Upper lobe of left lung (tissue), 6 donors: ENCODE measurements around the gene GATAD1. TPM values are rescaled to one million over a fixed set of nuclear protein-coding genes. Genes with fewer than 3 reads are reported as not detected.
"Not testable (repeated sequence)": the region's sequence is repeated elsewhere in the genome, so short reads cannot be mapped to it uniquely, and the experiment has no call there.

Source experiments
- ATAC-seq, 2 donors: fragments of 200-7000 bp; cut with Tn5 transposase; one replicate each; pipeline ENCODE4 v1.9.1; 2022; ENCODE audit warnings: mild to moderate bottlenecking in 2 of 2, moderate library complexity in 2 of 2; ENCODE audit not compliant: low FRiP score in 2 of 2
- DNase-seq, 2 donors: peaks; one replicate each; pipeline ENCODE4 v3.0.0-alpha.2; 2019 to 2020
- H3K27ac ChIP-seq, 4 donors: fragments of 200-600 bp; sonication (generic); one replicate each; pipeline ENCODE4 v1.5.1; 2016 to 2019
- H3K27me3 ChIP-seq, 4 donors: fragments of 200-600 bp; sonication (generic); one replicate each; pipeline ENCODE4 v1.5.1; 2017 to 2019
- H3K36me3 ChIP-seq, 4 donors: fragments of 200-600 bp; sonication (generic); one replicate each; pipeline ENCODE4 v1.5.1; 2016 to 2019
- H3K4me1 ChIP-seq, 4 donors: fragments of 200-600 bp; sonication (generic); one replicate each; pipeline ENCODE4 v1.5.1; 2018 to 2019
- H3K4me3 ChIP-seq, 4 donors: fragments of 200-600 bp; sonication (generic); one replicate each; pipeline ENCODE4 v1.5.1; 2017 to 2019; ENCODE audit warnings: mild to moderate bottlenecking in 2 of 4, moderate library complexity in 1 of 4
- H3K9me3 ChIP-seq, 4 donors: fragments of 200-600 bp; sonication (generic); one replicate each; pipeline ENCODE4 v1.5.1; 2018 to 2019
- EP300 ChIP-seq, 4 donors: sonication (generic); formaldehyde crosslinking; IDR thresholded peaks; one replicate each; pipeline ENCODE4 v1.5.1; 2017; ENCODE audit warnings: antibody characterized with exemption in 4 of 4, control low read depth in 2 of 4
- POLR2A ChIP-seq, 4 donors: fragments of 450-650 bp; IDR thresholded peaks; one replicate each; pipeline ENCODE4 v1.5.1; 2016 to 2017; ENCODE audit warnings: antibody characterized with exemption in 4 of 4, mild to moderate bottlenecking in 2 of 4
- POLR2AphosphoS5 ChIP-seq, 2 donors: sonication (generic); formaldehyde crosslinking; IDR thresholded peaks; one replicate each; pipeline ENCODE4 v1.5.1; 2017; ENCODE audit warnings: antibody characterized with exemption in 2 of 2
- WGBS, 2 donors: methylation state at CpG; one replicate each; pipeline ENCODE4 v1.1.5; 2017 to 2018; 5-methylcytosine and 5-hydroxymethylcytosine counted together
- total RNA-seq, 6 donors: library from RNA; depleted of rRNA in 4 of 6; stranded (reverse); fragments of >200 nt in 4 of 6; gene quantifications; one replicate each; pipeline versions ENCODE4 v1.1.0 to v1.2.1, GENCODE V29; 2016 to 2021
- TF ChIP-seq, protein P1 (sequence below), 6 experiments: fragments of 450-650 bp in 4 of 6; fragments of 200-600 bp in 2 of 6; sonication (generic) in 2 of 6; IDR thresholded peaks; one replicate each; pipeline ENCODE4 v1.5.1; 2016 to 2019; ENCODE audit warnings: antibody characterized with exemption in 6 of 6
- donor health status: DM: no; HTN: no; CAD: no; lungs with moderate emphysema.
- donor health status: DM: no; HTN: yes; CAD: no; lungs with severe emphysema.

The GATAD1 gene
- total RNA-seq, 6 donors from 2014 or later: 21.4 to 66.6 (median 39.5) TPM

DNA sequence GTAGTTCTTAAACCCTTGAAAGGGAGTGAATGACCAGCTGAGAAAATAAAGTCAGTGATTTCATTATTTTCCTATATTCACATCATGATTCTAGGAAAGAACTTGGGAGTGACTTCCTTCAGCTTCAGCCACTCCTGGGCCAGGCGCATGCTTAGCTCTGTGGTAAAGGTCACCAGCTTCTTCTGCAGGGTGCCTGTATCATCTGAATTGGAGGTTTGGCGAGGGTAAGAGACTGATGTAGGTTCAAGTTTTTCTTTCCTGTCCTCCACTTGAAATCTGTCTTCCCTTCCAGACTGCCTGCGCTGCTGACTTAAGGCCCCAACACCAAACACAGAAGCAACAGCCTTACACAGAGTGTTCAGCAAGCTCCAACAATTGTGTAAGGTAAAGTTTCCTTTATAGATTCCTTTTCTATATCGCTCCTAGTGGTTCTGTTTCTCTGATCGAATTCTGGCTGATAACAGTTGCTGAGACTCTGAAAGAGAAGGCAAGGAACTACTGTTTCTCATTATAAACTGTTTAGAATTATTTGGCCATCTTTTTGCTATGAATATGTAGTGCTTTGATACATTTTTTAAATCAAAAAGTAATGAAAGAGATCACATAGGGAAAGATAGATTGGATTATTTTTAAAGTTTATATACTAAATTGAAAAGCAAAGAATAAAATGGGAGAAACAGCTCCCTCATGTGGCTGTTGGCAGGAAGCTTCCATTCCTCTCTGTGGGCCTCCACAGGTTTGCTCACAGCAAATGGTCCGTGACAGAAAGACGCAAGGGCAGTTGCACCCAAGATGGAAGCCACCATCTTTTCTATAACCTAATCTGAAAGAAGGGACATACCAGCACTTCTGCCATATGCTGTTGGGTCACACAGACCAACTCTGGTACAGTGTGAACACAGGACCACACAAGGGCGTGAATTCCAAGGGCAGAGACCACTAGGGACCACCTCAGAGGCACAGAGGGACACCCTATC, 14.0 kb downstream of the GATAD1 start:
- TF ChIP-seq, protein P1, sequence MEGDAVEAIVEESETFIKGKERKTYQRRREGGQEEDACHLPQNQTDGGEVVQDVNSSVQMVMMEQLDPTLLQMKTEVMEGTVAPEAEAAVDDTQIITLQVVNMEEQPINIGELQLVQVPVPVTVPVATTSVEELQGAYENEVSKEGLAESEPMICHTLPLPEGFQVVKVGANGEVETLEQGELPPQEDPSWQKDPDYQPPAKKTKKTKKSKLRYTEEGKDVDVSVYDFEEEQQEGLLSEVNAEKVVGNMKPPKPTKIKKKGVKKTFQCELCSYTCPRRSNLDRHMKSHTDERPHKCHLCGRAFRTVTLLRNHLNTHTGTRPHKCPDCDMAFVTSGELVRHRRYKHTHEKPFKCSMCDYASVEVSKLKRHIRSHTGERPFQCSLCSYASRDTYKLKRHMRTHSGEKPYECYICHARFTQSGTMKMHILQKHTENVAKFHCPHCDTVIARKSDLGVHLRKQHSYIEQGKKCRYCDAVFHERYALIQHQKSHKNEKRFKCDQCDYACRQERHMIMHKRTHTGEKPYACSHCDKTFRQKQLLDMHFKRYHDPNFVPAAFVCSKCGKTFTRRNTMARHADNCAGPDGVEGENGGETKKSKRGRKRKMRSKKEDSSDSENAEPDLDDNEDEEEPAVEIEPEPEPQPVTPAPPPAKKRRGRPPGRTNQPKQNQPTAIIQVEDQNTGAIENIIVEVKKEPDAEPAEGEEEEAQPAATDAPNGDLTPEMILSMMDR (IDR thresholded peaks at IDR 0.05): peak; percentile 14 to 48 (median 42)
- no peak for TF ChIP-seq EP300 (IDR thresholded peaks at IDR 0.05)
- no peaks in the 10 kb centered on the region for H3K27me3 ChIP-seq
- peak in 1 of 2 donors; percentile 61 for ATAC-seq
- 66 to 70% methylated on average over 8 of the region's 8 CpGs for whole genome bisulfite sequencing, 2 donors
- H3K27ac ChIP-seq: no peak overlapping the region
- H3K9me3 ChIP-seq: no peaks in the 10 kb centered on the region
- H3K36me3 ChIP-seq: peaks cover 14 to 37% (median 21%) of the 10 kb centered on the region in 4 donors
- DNase-seq: peak in 1 of 2 donors; percentile 24
- no peaks in the 10 kb centered on the region for H3K4me1 ChIP-seq
- H3K4me3 ChIP-seq: no peak overlapping the region

DNA sequence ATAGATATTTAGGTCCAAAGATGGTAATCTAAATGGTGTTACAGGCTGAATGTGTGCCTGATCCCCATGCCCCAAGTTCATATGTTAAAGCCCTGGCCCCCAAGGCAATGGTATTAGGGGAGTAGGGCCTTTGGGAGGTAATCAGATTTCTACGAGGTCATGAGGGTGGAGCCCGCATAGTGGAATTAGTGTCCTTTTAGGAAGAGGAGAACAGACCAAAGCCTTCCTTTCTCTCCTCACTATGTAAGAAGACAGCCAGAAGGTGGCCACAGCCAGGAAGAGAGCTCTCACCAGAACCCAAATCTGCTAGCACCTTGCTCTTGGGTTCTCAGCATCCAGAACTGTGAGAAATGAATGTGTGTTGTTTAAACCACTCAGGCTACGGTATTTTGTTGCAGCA, 15.3 kb downstream of the GATAD1 start:
- Histone ChIP-seq H3K9me3 (no peaks in the 10 kb centered on the region), H3K27me3 (no peaks in the 10 kb centered on the region), H3K27ac (no peak overlapping the region), H3K36me3 (peaks cover 4 to 25% (median 8%) of the 10 kb centered on the region in 4 donors), H3K4me1 (no peaks in the 10 kb centered on the region), H3K4me3 (no peak overlapping the region)
- no peak for DNase-seq
- WGBS, 2 donors: 96% methylated on average over 3 of the region's 3 CpGs
- TF ChIP-seq, protein P1 (IDR thresholded peaks at IDR 0.05): no peak
- no peak for TF ChIP-seq POLR2A (IDR thresholded peaks at IDR 0.05)
- TF ChIP-seq POLR2AphosphoS5 (IDR thresholded peaks at IDR 0.05): no peak
- no peak for TF ChIP-seq EP300 (IDR thresholded peaks at IDR 0.05)
- ATAC-seq: no peak

DNA sequence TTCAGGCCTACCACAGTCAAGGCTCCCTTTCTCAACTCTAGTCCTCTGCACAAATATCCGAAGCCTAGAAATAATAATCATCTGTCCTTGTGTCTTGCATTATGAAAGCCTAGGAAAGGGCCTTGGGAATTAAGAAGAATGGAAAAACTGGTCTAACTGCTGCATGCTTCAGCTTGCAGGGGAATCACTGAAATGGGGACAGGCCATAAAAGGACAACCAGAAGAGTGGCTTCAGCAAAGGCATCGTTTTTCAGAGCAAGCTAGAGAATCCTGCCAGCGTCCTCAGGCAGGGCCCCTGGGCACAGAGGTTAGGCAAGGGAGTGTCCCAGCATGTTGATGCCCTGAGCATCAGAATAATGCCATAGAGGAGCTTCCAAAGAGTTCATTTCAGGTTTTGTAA, 17.2 kb downstream of the GATAD1 start:
- no peak for TF ChIP-seq EP300 (IDR thresholded peaks at IDR 0.05)
- TF ChIP-seq, protein P1 (IDR thresholded peaks at IDR 0.05): no peak
- TF ChIP-seq POLR2AphosphoS5 (IDR thresholded peaks at IDR 0.05): no peak
- no peak for TF ChIP-seq POLR2A (IDR thresholded peaks at IDR 0.05)
- H3K9me3 ChIP-seq: no peaks in the 10 kb centered on the region
- no peaks in the 10 kb centered on the region for H3K4me1 ChIP-seq
- DNase-seq: no peak
- no peaks in the 10 kb centered on the region for H3K27me3 ChIP-seq
- H3K36me3 ChIP-seq: peaks cover 4 to 21% (median 7%) of the 10 kb centered on the region in 4 donors
- 79% methylated on average over 3 of the region's 3 CpGs for WGBS, 2 donors
- ATAC-seq: no peak
- H3K27ac ChIP-seq: no peak overlapping the region
- H3K4me3 ChIP-seq: no peak overlapping the region

DNA sequence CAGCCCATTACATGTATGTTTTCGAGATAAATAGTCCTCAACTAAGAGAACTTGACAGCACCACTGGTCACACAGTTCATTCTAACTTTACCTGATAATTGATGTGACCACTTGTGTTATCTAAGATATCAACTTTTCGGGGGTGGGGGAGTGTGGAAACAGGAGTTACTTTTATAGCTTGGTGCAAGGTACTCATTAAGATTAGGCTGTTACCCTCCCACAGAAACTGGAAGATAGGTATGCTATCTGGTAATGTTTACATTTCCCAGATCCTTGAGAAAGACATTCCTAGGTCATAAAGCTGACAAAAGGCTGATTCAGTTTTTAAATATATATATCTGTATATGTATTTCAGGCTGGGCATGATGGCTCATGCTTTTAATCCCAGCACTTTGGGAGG, 19.4 kb downstream of the GATAD1 start:
- no peaks in the 10 kb centered on the region for H3K9me3 ChIP-seq
- ATAC-seq (no peak), DNase-seq (no peak)
- WGBS, 2 donors: 80 to 92% methylated on average over 2 of the region's 2 CpGs
- peaks cover 4 to 21% (median 7%) of the 10 kb centered on the region in 4 donors for H3K36me3 ChIP-seq
- H3K27ac ChIP-seq: no peak overlapping the region
- TF ChIP-seq, protein P1 (IDR thresholded peaks at IDR 0.05): no peak
- TF ChIP-seq POLR2A (IDR thresholded peaks at IDR 0.05) (no peak), EP300 (IDR thresholded peaks at IDR 0.05) (no peak), POLR2AphosphoS5 (IDR thresholded peaks at IDR 0.05) (no peak)
- no peak overlapping the region for H3K4me3 ChIP-seq
- H3K4me1 ChIP-seq: no peaks in the 10 kb centered on the region
- H3K27me3 ChIP-seq: no peaks in the 10 kb centered on the region

DNA sequence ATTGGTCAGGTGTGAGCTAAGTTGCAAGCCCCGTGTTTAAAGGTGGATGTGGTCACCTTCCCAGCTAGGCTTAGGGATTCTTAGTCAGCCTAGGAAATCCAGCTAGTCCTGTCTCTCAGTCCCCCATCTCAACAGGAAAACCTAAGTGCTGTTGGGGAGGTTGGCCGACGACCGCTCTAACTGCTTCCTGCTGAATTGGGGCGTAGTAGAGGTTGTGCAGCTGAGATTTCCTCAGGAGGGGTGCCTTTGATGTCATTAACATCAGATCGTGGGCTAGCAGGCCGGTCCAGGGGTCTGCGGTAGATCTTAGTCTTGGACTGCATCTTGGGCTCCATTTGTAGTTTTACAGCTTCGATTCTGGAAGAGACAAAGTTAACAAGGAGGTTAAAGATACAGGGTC, 21.3 kb downstream of the GATAD1 start:
- not testable (repeated sequence) for H3K27ac ChIP-seq, H3K27me3 ChIP-seq, DNase-seq, H3K4me3 ChIP-seq, H3K9me3 ChIP-seq, ATAC-seq, H3K4me1 ChIP-seq
- H3K36me3 ChIP-seq: peaks cover 4 to 18% (median 7%) of the 10 kb centered on the region in 4 donors
- WGBS, 2 donors: 94 to 97% methylated on average over 6 to 9 of the region's 9 CpGs

DNA sequence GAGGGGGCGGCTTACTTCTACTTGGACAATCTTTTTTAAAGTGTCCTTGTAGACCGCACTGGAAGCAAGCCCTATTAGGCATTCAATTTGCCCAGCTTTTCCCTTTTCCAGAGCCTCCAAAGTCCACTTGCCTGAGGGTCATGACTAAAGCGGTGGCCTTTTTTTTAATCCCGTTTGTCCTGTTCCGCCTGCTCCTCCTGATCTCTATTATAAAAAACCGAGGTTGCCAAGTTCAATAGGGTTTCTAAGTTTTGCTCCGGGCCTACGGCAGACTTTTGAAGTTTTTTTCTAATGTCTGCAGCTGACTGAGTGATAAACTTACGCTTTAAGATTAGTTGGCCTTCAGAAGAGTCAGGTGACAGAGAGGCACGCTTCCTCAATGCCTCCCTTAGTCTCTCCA, 26.7 kb downstream of the GATAD1 start:
- H3K9me3 ChIP-seq, ATAC-seq, H3K27me3 ChIP-seq, H3K27ac ChIP-seq, H3K4me3 ChIP-seq, DNase-seq, H3K4me1 ChIP-seq: not testable (repeated sequence)
- H3K36me3 ChIP-seq: peaks cover 0 to 15% (median 3%) of the 10 kb centered on the region in 4 donors
- 83 to 85% methylated on average over 10 of the region's 10 CpGs for WGBS, 2 donors

DNA sequence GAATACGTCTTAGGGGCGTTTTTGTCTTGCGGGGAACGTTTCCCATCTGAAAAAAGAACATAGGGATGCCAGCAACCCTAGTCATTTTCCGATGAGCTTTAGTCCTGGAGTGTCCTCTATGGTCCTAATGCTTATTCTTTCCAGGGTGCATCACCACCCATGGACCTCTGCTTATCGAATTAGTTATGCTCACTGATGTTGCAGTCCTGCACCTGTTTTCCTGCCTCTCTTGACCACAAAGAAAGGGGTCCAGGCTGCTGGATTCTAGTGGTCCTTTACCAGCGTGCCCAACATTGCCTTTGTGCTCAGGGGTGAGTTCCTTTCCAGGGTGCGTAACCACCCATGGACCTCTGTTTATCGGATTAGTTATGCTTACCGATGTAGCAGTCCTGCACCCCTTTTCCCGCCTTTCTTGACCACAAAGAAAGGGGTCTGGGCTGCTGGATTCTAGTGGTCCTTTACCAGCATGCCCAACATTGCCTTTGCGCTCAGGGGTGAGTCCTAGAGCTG, 28.0 kb downstream of the GATAD1 start:
- H3K4me1 ChIP-seq, H3K4me3 ChIP-seq, H3K27me3 ChIP-seq, ATAC-seq, H3K9me3 ChIP-seq, DNase-seq, H3K27ac ChIP-seq: not testable (repeated sequence)
- WGBS, 2 donors: 86 to 91% methylated on average over 12 of the region's 12 CpGs
- H3K36me3 ChIP-seq: peaks cover 0 to 15% (median 3%) of the 10 kb centered on the region in 4 donors
